H9 (cell line): ENCODE measurements around the gene METRN. TPM values are rescaled to one million over a fixed set of nuclear protein-coding genes. Genes with fewer than 3 reads are reported as not detected.

Source experiments
- DNase-seq: peaks from one replicate; pipeline ENCODE4 v3.0.0-alpha.2; 2017
- H2AFZ ChIP-seq: one replicate; pipeline ENCODE4 v1.6.1; 2013; ENCODE audit warnings: mild to moderate bottlenecking, low read length, control low read depth, moderate library complexity
- H2AK5ac ChIP-seq: 2 replicates; pipeline ENCODE4 v1.6.1; 2013; ENCODE audit warnings: low read length, control low read depth, mixed read lengths; ENCODE audit not compliant: insufficient read length
- H2BK120ac ChIP-seq: one replicate; pipeline ENCODE4 v1.6.1; 2013; ENCODE audit warnings: low read depth, mild to moderate bottlenecking, low read length, control low read depth, inconsistent platforms; ENCODE audit not compliant: poor library complexity, severe bottlenecking
- H2BK12ac ChIP-seq: 2 replicates; pipeline ENCODE4 v1.6.1; 2013; ENCODE audit warnings: low read length, control low read depth, mixed read lengths, low read depth; ENCODE audit not compliant: insufficient read length
- H2BK15ac ChIP-seq: 2 replicates; pipeline ENCODE4 v1.6.1; 2013; ENCODE audit warnings: low read depth, low read length, control low read depth
- H2BK20ac ChIP-seq: one replicate; pipeline ENCODE4 v1.6.1; 2013; ENCODE audit warnings: low read depth, mild to moderate bottlenecking, low read length, control low read depth, inconsistent platforms; ENCODE audit not compliant: poor library complexity, severe bottlenecking
- H2BK5ac ChIP-seq: 2 replicates; pipeline ENCODE4 v1.6.1; 2013; ENCODE audit warnings: low read length, control low read depth, mixed read lengths; ENCODE audit not compliant: insufficient read length
- H3K14ac ChIP-seq: 2 replicates; pipeline ENCODE4 v1.6.1; 2013; ENCODE audit warnings: low read length, control low read depth; ENCODE audit not compliant: insufficient read depth
- H3K18ac ChIP-seq: 2 replicates; pipeline ENCODE4 v1.6.1; 2013; ENCODE audit warnings: low read depth, mild to moderate bottlenecking, mixed read lengths, low read length, control low read depth; ENCODE audit not compliant: insufficient read length
- H3K23ac ChIP-seq: 2 replicates; pipeline ENCODE4 v1.6.1; 2013; ENCODE audit warnings: low read length, control low read depth, mixed read lengths, low read depth; ENCODE audit not compliant: insufficient read length
- H3K23me2 ChIP-seq: 2 replicates; pipeline ENCODE4 v1.6.1; 2013; ENCODE audit warnings: low read depth, mild to moderate bottlenecking, mixed read lengths, low read length, control low read depth; ENCODE audit not compliant: insufficient read length, poor library complexity, severe bottlenecking
- H3K27ac ChIP-seq: 2 replicates; pipeline ENCODE4 v1.5.1; 2013; ENCODE audit warnings: low read length, control low read depth, mixed read lengths, low read depth; ENCODE audit not compliant: insufficient read length
- H3K27me3 ChIP-seq: 2 replicates; pipeline ENCODE4 v1.6.1; 2013; ENCODE audit warnings: low read length, control low read depth, inconsistent platforms; ENCODE audit not compliant: insufficient read depth
- H3K4ac ChIP-seq: 2 replicates; pipeline ENCODE4 v1.6.1; 2013; ENCODE audit warnings: low read depth, mild to moderate bottlenecking, control low read depth, inconsistent platforms, low read length, moderate library complexity
- H3K4me1 ChIP-seq: 2 replicates; pipeline ENCODE4 v1.6.1; 2013; ENCODE audit warnings: low read length, control low read depth, inconsistent platforms; ENCODE audit not compliant: insufficient read depth
- H3K4me2 ChIP-seq: 2 replicates; pipeline ENCODE4 v1.6.1; 2013; ENCODE audit warnings: low read length, control low read depth, mixed read lengths; ENCODE audit not compliant: insufficient read length, insufficient read depth
- H3K56ac ChIP-seq: 2 replicates; pipeline ENCODE4 v1.6.1; 2013; ENCODE audit warnings: low read depth, mild to moderate bottlenecking, mixed read lengths, low read length, control low read depth; ENCODE audit not compliant: insufficient read length
- H3K79me1 ChIP-seq: 2 replicates; pipeline ENCODE4 v1.6.1; 2013; ENCODE audit warnings: low read depth, mild to moderate bottlenecking, moderate library complexity, low read length, control low read depth, inconsistent platforms; ENCODE audit not compliant: insufficient read depth, poor library complexity, severe bottlenecking
- H3K79me2 ChIP-seq: 2 replicates; pipeline ENCODE4 v1.6.1; 2013; ENCODE audit warnings: low read length, control low read depth, inconsistent platforms; ENCODE audit not compliant: insufficient read depth
- H3K9ac ChIP-seq: 2 replicates; pipeline ENCODE4 v1.6.1; 2013; ENCODE audit warnings: low read length, control low read depth, mixed read lengths; ENCODE audit not compliant: insufficient read length; ENCODE audit errors: extremely low read depth
- H3K9me3 ChIP-seq: one replicate; pipeline ENCODE4 v1.6.1; 2013; ENCODE audit warnings: low read depth, low read length, inconsistent platforms; ENCODE audit not compliant: control insufficient read depth
- H3T11ph ChIP-seq: one replicate; pipeline ENCODE4 v1.6.1; 2013; ENCODE audit warnings: mild to moderate bottlenecking, low read length, control low read depth, inconsistent platforms
- H4K20me1 ChIP-seq: one replicate; pipeline ENCODE4 v1.6.1; 2013; ENCODE audit not compliant: control insufficient read depth, insufficient read length, insufficient read depth
- H4K5ac ChIP-seq: 2 replicates; pipeline ENCODE4 v1.6.1; 2013; ENCODE audit warnings: low read depth, mild to moderate bottlenecking, mixed read lengths, low read length, control low read depth; ENCODE audit not compliant: insufficient read length
- H4K8ac ChIP-seq: replicated peaks from 2 replicates; pipeline ENCODE4 v1.6.1; 2013; ENCODE audit warnings: low read length, control low read depth, mixed read lengths, low read depth; ENCODE audit not compliant: insufficient read length
- H4K91ac ChIP-seq: 2 replicates; pipeline ENCODE4 v1.6.1; 2013; ENCODE audit warnings: low read depth, mild to moderate bottlenecking, moderate library complexity, mixed read lengths, low read length, control low read depth; ENCODE audit not compliant: insufficient read length
- H3K27ac Mint-ChIP-seq, 3 experiments: 2 replicates in 2 of 3; 3 replicates in 1 of 3; pipeline ENCODE4 v1.8.0; 2020 to 2021; ENCODE audit warnings: mixed read lengths in 3 of 3, mild to moderate bottlenecking in 1 of 3, moderate library complexity in 1 of 3
- H3K27me3 Mint-ChIP-seq: 2 replicates; pipeline ENCODE4 v1.8.0; 2021; ENCODE audit warnings: low read depth, mild to moderate bottlenecking, moderate library complexity, mixed read lengths
- H3K36me3 Mint-ChIP-seq, 3 experiments: 2 replicates in 2 of 3; 3 replicates in 1 of 3; pipeline ENCODE4 v1.8.0; 2020 to 2021; ENCODE audit warnings: low read depth in 3 of 3, mixed read lengths in 3 of 3; ENCODE audit not compliant: insufficient read depth in 1 of 3
- H3K4me1 Mint-ChIP-seq, 2 experiments: 2 replicates each; pipeline ENCODE4 v1.8.0; 2020; ENCODE audit warnings: mixed read lengths in 2 of 2
- H3K4me3 Mint-ChIP-seq, 2 experiments: 2 replicates in 1 of 2; 3 replicates in 1 of 2; pipeline ENCODE4 v1.8.0; 2020 to 2021; ENCODE audit warnings: mild to moderate bottlenecking in 2 of 2, mixed read lengths in 2 of 2, moderate library complexity in 1 of 2
- H3K9me3 Mint-ChIP-seq, 2 experiments: 2 replicates in 1 of 2; 3 replicates in 1 of 2; pipeline ENCODE4 v1.8.0; 2020; ENCODE audit warnings: mild to moderate bottlenecking in 2 of 2, mixed read lengths in 2 of 2, moderate library complexity in 1 of 2
- WGBS: extraction: QIAGEN DNeasy Blood & Tissue Kit; methylation state at CpG from one replicate; pipeline ENCODE4 v1.1.7; 2013; ENCODE audit warnings: missing lambda C conversion rate, low lambda C conversion rate, mixed read lengths; ENCODE audit not compliant: insufficient read length; ENCODE audit errors: extremely low coverage; 5-methylcytosine and 5-hydroxymethylcytosine counted together
- total RNA-seq: library from RNA; stranded (reverse); gene quantifications from 2 replicates; pipeline ENCODE4 v1.2.1, GENCODE V29; 2021
- TF ChIP-seq, protein P1 (sequence below): fragments of 200-600 bp; sonication (generic); conservative IDR thresholded peaks from 3 replicates; pipeline ENCODE4 v1.8.0; 2021; ENCODE audit warnings: antibody characterized with exemption, mild to moderate bottlenecking

Gene METRN
- total RNA-seq, 1 experiment from 2014 or later, result 26.2 TPM

DNA sequence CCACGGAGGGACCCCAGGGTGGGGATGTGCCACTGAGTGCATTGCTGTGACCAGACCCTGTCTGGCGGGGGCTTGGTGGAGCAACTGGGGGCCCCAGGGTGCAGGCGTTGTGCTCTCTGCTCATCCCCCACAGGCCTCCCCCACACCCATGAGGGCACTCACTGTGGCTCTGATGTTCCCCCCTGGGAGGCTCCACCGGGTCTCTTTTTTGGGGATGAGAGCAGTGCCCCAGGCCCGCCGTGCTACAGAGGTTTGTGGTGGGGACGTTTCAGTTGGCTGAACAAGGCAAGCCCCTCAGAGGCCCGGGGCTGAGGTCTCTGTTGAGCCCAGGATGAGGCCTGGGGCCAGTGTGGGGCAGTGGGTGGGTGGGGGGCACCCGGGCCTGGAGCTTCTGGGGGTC lies 8.8 kb downstream of the METRN start:
- Histone ChIP-seq H3K27ac (no peak overlapping the region), H4K20me1 (no peaks in the 10 kb centered on the region)
- H3K36me3 Mint-ChIP-seq, result peaks cover 0 to 5% (median 3%) of the 10 kb centered on the region in 3 experiments; a peak in 1 of 7 replicates

More for the DNA sequence above, 8.8 kb downstream of the METRN start:
- Histone ChIP-seq H2BK120ac (no peak overlapping the region), H3K27me3 (no peaks in the 10 kb centered on the region), H2BK5ac (no peak overlapping the region), H2BK15ac (no peak overlapping the region), H3K79me2 (no peaks in the 10 kb centered on the region), H3K18ac (no peak overlapping the region), H2AK5ac (no peak overlapping the region), H2BK12ac (no peak overlapping the region), H3K4me2 (no peak overlapping the region), H2AFZ (no peak overlapping the region), H3T11ph (no peak overlapping the region), H3K9ac (no peak overlapping the region), H3K79me1 (no peaks in the 10 kb centered on the region), H4K8ac (no peak overlapping the region), H4K5ac (no peak overlapping the region), H3K23ac (no peak overlapping the region), H3K23me2 (peaks cover 13% of the 10 kb centered on the region), H2BK20ac (no peak overlapping the region), H4K91ac (no peak overlapping the region), H3K4me1 (no peaks in the 10 kb centered on the region), H3K14ac (no peak overlapping the region), H3K4ac (no peak overlapping the region), H3K9me3 (no peaks in the 10 kb centered on the region), H3K56ac (no peak overlapping the region)
- WGBS, result no CpG with 5 or more reads among the region's 9 CpGs
- Mint-ChIP-seq H3K27me3 (peaks cover 21% of the 10 kb centered on the region), H3K27ac (no peak overlapping the region), H3K4me3 (no peak overlapping the region), H3K9me3 (no peaks in the 10 kb centered on the region), H3K4me1 (peaks cover 8 to 16% of the 10 kb centered on the region in 2 experiments)
- TF ChIP-seq, protein P1, sequence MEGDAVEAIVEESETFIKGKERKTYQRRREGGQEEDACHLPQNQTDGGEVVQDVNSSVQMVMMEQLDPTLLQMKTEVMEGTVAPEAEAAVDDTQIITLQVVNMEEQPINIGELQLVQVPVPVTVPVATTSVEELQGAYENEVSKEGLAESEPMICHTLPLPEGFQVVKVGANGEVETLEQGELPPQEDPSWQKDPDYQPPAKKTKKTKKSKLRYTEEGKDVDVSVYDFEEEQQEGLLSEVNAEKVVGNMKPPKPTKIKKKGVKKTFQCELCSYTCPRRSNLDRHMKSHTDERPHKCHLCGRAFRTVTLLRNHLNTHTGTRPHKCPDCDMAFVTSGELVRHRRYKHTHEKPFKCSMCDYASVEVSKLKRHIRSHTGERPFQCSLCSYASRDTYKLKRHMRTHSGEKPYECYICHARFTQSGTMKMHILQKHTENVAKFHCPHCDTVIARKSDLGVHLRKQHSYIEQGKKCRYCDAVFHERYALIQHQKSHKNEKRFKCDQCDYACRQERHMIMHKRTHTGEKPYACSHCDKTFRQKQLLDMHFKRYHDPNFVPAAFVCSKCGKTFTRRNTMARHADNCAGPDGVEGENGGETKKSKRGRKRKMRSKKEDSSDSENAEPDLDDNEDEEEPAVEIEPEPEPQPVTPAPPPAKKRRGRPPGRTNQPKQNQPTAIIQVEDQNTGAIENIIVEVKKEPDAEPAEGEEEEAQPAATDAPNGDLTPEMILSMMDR, result no peak
- DNase-seq, result no peak
